Fibroblast of pulmonary artery (primary cell): Measurements from ENCODE around the gene CREB3L4.

Source experiments
- DNase-seq: peaks from one replicate; pipeline ENCODE4 v3.0.0-alpha.2; 2010; ENCODE audit warnings: low read depth
- H3K4me3 ChIP-seq: replicated peaks from 2 replicates; pipeline ENCODE4 v1.5.1; 2011; ENCODE audit warnings: low read depth, mild to moderate bottlenecking, control low read depth, low read length, moderate library complexity
- CTCF ChIP-seq: IDR thresholded peaks from 2 replicates; pipeline ENCODE4 v1.5.1; 2011; ENCODE audit warnings: mild to moderate bottlenecking, control low read depth, low read length, inconsistent platforms; ENCODE audit errors: missing control alignments

Gene CREB3L4

DNA sequence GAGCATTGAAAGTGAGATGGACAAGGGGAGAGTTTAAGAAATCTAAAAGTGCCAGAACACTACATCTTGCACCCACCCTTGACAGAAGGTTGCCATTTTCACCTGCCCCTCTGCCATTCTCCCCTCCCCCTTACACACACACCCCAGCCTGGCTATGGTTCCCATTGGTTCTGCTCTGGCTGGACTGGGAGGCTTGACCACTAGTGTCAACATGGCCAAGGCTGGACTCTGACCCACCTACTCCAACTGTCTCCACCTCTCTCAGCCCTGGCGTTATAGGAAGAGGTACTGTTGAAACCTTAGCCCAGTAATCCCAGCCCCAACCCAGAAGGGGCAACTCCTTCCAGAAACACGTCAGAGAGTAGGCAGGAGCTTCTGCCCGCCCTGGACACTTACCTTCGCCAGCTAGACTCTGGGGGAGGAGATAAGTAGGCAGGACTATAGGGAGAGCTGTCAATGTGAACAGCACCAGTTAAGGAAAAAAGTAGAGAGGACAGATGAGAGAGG is 13.8 kb upstream of the CREB3L4 start:
- no peak for DNase-seq
- H3K4me3 ChIP-seq: no peak overlapping the region
- no peak for TF ChIP-seq CTCF

GRCh38 chr1:153954826-153955225 is 12.9 kb upstream of the CREB3L4 start:
- no peak for DNase-seq
- no peak for TF ChIP-seq CTCF
- H3K4me3 ChIP-seq: no peak overlapping the region

- no peak for DNase-seq
- peak overlapping the region; percentile 68 for H3K4me3 ChIP-seq
- TF ChIP-seq CTCF: no peak
These were observed 10.5 kb upstream of the CREB3L4 start for GRCh38 chr1:153956997-153957715.

GRCh38 chr1:153957744-153958110 is 10.0 kb upstream of the CREB3L4 start:
- no peak for TF ChIP-seq CTCF
- DNase-seq: no peak
- peak overlapping the region; percentile 68 for H3K4me3 ChIP-seq

- peak within 1 kb of the TSS; percentile 68 for H3K4me3 ChIP-seq
- no peak for TF ChIP-seq CTCF
- peak; percentile 99 for DNase-seq
These were observed 9.4 kb upstream of the CREB3L4 start, which contains the start of gene CRTC2 for GRCh38 chr1:153958111-153958960. TSS of gene CRTC2 (minus strand) at chr1:153958612. CDS start at chr1:153958497, 115 bp downstream.

- peak overlapping the region; percentile 19 for H3K4me3 ChIP-seq
- no peak for DNase-seq
- no peak for TF ChIP-seq CTCF
These were observed 8.8 kb upstream of the CREB3L4 start for GRCh38 chr1:153958961-153959260.
